Activated T-helper 1 cell treated with Interleukin-2 at 50 U/mL for 16 hours (primary cell): ENCODE data around the gene AQP2.

Experiments
- DNase-seq: peaks from one replicate; pipeline ENCODE4 v3.0.0-alpha.2; 2020; ENCODE audit warnings: low read depth

Gene AQP2

DNA sequence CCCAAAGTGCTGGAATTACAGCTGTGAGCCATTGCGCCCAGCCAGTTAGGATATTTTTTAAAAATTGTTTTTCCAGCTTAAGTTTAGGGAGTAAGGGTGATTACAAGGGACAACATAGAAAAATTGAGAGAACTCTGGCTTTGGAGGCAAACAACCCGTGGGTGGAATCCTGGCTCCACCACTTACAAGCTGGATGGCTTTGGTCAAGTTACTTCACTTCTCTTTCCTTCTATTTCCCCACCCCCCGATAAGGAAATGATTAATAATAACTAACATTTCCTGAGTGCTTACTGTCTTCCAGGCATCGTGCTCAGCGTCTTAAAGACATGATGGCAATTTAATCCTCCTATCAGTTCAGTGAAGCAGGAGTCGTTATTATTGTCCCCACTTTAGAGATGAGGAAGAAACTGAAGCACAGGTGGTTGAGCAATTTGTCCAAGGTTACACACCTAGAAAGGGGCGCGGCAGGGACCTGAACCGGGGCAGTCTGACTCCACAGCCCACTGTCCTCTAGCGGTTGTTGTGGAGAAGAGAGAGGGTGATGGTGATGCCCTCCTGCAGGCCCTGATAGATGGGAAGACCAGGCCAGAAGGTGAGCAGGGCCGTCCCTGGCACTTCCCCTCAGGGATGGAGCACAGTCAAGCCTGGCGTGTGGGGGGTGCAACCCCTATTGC lies 30.2 kb upstream of the AQP2 start:
- no peak for DNase-seq

DNA sequence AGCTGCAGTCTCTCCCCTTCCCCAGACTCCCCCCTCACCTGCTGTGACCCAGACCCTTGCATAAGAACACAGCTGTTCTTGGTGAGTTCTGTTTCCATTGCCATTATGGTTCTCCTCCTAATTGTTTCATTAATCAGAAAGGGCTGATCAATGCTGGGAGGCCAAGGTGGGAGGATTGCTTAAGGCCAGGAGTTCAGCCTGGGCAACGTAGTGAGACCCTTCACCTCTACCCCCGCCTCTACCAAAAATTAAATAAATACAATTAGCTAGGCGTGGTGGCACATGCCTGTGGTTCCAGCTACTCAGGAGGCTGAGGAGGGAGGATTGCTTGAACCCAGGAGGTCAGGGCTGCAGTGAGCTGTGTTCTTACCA lies 29.6 kb upstream of the AQP2 start:
- no peak for DNase-seq

DNA sequence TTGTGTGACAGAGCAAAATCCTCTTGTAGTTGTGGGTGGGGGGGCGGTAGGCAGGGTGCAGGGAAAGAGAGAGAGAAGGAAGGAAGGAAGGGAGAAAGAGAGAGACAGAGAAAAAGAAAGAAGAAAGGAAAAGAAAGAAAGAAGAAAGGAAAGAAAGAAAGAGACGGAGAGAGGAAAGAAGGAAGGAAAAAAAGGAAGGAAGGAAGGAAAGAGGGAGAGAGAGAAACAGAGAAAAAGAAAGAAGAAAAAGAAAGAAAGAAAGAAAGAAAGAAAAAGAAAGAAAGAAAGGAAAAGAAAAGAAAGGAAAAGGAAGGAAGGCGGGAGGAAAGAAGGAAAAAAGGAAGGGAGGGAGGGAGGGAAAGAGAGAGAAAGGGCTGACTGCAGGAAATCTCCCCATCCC lies 29.2 kb upstream of the AQP2 start:
- DNase-seq: no peak

DNA sequence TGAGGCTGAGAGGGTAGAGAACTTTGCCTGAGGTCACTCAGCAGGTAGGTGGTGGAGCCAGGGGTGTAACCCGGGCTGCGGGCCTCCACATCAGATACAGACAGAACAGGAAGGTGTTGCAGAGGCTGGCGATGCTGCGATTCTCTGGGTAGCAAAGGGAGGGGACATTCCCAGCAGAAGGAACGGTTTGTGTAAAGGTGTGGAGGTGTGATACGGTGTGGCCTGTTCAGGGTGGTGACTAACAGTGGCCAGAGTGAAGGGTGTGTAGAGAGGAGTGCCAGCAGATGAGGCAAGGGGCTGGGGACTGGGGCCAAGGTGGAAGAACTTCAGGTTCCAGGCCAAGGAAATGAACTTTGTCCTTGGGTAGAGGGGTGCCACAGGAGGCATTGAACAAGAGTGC lies 28.6 kb upstream of the AQP2 start:
- no peak for DNase-seq

DNA sequence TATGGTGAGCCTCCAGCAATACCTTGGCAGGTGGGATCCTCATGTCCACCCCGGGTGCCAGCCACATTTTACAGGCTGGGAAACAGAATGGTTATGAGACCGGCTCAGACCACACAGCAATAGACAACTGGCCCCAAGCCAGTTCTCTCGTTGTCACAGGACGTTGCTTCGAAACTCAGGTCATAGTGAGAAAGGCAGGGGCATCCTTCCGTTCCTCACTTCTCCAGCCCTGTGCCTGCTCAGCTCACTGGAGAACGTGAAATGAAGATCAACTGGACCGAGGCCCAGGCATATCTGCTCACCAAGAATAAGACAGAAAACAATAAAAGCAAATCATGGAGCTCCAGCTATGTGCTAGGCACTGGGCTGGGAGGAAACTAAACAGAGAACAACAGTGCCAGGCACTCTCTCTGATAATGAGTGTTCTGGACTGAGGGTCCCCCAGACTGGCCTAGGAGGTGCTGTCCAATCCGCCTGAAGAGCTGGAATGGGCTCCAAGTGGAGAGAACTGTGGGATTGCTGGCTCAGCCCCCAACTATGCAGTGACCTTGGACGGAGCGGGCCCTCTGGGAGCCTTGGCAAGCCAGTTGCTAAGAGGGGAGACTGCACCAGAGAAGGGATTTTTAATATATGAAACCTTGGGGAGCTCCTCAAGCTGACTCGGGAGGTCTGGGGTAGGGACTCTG lies 28.0 kb upstream of the AQP2 start:
- DNase-seq: no peak

DNA sequence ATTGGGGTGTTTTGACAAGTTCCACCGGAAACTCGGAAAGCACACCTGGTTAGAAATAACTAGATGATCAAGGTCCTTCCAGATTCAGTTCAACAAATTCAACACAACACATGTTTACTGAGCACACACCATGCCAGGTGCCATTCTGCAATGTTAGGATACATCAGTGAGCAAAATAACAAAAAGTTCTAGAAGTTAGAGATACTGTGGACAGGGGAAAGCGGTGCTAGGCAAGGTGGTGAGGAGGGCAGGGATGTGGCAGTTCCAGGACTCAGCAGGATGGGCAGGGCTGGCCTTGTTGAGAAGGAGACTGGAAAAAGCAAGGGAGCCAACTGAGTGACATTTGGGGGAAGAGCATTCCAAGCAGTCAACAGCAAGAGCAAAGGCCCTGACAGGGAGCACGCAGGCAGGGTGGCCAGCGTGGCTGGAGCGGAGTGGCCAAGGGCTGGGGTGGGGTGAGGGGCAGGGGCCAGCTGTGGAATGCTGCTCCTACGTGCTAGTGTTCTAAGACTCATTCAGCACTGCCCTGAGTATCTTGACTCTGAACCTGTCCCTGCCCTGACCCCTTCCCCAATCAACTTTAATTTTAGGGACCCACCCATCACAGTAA lies 27.4 kb upstream of the AQP2 start:
- no peak for DNase-seq

DNA sequence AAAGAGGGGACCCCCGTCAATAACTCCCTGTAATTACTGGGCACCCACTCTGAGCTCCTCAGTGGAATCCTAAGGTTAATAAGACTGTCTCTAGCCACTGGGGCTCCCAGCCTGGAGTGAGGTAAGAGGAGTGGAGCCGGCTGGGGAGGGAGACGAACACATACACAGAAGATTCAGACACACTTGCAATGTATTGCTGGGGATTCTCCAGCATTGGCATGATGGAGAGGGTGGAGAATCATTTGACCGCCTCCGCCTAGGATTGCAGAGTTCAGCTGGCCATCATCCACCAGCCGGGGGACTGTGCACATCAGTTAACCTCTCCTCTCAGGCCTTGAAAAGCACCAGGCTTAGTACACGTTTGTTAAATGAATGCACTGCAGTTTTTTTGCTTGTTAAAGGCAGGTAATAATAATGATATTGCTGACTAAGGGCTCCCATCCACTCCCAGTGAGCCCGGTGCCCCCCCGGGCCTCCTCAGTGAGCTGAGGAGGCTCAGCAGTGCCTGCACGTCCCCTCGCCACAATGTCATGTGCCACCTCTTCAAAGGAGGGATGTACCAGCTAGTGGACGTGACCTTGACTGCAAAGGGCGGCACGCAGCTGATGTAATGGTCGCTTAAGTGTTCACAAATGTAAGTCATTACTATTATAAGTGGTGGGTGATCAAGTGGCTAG lies 26.5 kb upstream of the AQP2 start:
- DNase-seq: no peak

DNA sequence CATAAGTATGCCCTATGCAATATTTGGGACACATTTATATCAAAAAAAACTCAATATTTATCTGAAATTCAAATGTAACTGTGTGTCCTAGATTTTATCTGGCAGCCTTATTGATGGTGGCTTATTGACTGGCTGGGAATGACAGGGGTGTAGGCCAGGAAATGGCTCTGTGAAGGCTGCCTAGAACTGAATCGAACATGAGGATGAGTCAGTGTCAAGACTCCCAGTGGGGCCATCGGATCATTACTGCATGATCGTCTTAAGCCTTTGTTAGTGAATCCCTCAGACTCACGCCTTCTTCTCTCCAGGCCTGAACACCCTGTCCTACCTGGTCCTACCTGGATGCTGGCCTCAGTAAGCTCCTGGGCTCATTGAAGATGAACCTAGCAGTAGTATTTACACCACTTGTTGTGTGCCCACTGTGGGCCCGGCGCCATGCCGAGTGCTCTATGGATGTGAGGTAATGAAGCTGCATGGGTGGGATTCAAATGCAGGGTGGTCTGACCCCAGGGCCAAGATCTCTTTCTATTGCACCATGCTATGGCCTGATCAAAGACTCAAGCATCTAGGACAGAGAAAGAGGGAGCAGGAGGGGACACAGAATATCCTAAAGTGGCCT lies 25.8 kb upstream of the AQP2 start:
- no peak for DNase-seq

DNA sequence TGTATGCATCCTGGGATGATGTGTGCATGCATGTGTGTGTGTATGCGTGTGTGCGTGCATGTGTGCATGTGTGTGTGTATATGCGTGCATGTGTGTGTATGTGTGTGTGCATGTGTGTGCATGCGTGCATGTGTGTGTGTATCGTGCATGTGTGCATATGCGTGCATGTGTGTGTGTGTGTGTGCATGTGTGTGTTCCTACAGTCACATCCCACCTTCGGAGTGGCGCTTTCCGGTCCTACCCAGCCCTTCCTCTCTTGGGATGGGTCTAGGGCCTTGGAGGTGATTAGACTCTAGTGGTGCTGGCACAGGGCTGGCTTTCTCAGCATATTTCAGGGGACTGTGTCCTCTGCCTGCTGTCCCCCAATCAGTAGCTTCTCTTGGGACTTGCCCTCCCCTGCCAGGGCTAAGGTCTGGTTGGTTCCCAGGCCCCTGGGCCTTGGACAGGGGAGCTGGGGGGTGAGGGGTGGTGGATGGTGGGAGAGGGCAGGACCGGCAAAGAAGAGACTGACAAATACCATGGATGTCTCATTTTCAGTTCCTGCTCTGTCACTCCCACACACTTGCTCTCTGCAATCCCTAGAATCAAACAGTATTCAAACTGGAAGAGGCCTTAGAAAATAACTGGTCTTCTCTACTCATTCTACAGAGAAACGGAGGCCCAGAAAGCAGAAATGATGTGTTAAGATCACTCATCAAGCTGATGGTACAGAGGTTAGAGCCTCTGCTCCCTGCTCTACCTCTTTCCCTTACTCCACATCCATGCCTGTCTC lies 24.9 kb upstream of the AQP2 start:
- DNase-seq: no peak

DNA sequence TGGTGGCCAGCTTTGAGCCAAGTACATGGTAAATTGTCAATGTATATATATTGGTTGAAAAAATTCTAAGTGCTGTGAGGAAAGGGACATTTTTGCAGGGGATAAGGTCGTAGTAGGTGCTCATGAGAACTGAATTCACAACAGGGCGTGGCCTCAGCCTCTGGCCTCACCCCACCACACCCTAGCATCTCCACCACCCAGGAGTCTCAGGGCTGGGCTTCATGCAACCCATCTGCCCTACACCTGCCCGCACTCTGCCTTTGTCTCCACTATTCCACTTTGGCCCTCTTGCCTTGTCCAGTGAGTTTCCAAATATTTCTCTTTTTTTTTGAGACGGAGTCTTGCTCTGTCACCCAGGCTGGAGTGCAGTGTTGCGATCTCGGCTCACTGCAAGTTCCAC lies 22.1 kb upstream of the AQP2 start:
- no peak for DNase-seq

DNA sequence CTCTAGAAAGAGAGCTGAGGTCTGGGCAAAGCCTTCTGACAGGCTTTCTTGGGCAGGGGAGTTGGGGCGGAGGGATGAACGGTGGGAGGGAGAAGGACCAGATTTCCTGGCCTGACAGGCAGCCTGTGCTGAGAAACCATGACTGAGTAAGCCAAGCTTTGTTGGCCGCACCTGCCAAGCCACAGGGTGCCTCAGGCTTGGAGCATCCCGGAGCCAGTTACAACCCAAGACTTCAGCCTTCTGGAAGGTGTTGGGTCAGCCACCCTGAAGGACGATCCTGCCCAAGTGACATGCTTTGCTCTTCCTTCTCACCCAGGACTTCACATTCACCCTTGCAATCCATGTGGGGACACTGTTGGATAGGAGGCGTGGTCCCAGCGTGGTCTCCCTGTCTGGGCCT lies 21.0 kb upstream of the AQP2 start:
- DNase-seq: no peak

DNA sequence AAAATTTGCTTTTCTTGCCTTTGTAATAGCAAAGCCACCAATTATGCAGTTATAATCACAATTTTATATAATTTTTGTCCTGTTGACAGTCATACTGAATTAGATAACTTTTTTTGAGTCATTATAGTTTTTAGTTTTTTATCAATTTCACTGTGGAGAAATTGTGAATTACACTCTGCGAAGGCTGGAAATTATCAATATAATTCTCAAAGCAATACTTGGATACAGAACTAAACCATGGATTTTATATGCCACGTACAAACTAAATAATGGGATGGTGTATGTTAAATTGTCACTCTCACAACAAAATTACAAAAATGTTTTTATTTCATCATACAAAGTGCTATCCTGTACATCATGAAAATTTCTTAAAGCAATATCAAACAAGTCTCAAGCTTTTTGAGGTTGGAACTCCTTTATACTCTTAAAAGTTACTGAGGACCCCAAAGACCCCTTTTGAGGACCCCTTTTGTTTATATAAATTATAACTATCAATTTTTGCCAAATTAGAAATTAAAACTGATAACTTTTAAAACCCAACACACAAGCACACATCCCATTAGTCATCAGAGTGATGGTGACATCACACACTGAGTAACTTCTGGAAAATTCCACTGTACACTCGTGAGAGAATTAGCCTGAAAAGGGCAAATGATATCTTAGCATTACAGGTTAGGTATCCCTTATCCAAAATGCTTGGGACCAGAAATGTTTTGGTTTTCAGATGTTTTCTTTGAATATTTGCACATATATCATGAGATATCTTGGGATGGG lies 19.8 kb upstream of the AQP2 start:
- DNase-seq: no peak

DNA sequence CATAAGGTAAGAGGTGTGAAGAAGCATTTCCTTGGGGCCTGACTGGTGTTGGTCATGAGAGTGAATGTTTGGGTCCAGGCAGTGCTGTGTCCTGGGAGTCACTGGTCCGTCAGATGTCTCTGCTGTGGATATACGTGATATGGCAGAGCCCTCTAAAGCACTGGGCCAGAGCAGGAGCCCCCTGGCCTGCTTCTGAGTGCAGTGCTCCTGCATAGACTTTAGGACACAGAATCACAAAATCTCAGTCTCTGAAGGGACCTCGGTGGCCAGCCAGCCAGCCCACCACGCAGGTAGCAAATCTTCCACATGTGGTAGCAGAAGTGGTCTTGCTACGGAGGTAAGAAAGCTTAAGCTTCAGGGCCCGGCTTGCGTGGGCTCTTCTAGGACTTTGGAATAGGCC lies 18.5 kb upstream of the AQP2 start:
- no peak for DNase-seq

DNA sequence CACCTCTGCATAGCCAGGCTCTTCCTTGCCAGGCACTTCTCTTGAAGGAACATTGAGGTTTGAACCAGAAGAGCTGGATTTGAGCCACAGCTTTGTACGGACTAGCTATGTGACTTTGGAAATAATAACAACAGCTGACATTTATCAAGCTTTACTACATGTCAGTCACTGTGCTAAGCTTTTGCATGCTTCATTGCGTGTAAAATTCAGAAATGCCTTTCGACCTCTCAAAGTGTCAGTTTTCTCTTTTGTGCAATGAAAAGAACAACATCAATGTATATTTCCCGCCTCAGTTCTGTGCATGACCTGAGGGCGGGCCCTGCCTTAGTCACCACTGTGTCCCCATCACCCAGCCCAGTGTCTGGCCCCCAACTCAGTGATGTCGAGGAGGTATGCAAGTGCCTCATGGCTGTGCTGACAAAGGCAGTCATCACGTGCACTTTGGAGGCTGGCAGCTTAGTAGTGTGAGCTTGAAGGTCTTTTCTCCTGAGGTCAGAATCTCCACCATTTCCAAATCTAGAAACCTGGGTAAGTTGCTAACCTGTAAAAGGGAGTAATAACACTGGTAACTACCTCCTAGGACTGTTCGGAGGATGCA lies 17.9 kb upstream of the AQP2 start:
- DNase-seq: no peak

DNA sequence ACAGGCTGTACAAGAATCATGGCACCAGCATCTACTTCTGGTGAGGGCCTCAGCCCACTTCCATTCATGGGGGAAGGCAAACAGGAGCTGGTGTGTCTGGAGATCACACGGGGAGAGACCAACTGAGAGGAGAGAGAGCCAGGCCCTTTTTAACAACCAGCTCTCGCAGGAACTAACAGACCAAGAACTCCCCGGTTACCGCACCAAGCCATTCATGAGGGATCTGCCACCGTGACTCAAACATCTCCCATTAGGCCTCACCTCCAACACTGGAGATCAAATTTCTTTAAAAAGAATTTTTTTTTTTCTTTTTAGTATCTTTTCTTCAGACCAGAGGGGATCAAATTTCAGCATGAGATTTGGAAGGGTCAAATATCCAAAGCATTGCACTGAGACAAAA lies 16.7 kb upstream of the AQP2 start:
- DNase-seq: no peak

DNA sequence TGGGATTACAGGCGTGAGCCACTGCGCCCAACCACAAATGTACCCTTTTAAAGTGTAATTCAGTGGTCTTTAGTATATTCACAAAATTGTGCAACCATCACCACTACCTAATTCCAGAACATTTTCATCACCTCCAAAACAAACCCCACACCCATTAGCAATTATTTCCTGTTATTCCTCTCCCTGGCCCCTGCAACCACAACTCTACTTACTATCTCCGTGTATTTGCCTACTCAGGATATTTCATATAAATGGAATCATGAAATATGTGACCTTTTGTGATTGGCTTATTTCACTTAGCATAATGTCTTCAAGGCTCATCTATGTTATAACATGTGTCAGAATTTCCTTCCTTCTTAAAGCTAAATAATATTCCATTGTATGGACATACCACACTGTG lies 16.0 kb upstream of the AQP2 start:
- DNase-seq: no peak

DNA sequence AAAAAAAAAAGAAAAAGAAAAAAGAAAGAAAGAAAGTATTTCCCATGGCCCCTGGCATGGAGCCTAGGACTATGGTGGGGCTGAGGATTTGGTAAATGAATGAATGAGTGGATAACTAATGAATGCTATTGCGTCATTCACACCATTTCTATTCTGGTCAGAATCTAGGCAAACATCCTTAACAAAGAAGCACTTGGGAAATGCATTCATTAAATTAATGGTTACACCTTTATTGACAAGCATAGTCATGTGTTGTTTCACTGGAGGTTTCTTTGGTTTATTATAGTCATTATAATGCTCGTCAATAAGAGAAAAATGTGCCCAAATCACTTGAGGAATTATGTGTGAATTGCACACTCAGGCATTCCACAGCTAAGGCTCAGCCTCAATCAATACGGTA lies 13.6 kb upstream of the AQP2 start:
- DNase-seq: no peak

DNA sequence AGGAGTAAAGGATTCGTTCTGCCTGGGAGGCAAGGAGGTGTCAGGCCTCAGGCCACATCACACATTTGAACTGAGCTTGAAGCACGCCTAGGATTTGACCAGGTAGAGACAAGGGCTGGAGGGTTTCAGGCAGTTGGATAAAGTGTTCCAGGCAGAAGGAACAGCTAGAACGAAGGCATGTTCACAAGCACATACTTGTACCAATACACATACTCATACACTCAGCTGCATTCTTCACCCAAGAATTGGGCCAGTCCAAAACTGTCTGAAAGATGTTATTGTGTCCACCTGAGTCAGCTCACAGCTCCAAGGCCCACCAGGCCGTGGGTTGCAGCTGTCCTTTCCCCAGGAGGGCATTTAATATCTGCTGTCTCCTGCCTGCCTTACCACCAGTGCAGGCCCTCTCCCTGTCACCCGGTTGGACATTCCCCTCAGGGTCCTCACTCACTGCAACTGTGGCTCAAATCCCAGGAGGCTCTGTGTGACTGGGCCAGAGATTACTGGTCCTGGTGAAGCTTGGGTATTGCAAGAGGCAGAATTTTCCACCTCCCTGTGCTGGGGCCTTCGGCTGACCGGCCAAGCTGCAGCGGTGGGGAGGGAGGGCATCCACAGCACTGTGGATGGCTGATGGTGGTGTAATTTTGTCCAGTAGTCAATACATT lies 12.8 kb upstream of the AQP2 start:
- no peak for DNase-seq

DNA sequence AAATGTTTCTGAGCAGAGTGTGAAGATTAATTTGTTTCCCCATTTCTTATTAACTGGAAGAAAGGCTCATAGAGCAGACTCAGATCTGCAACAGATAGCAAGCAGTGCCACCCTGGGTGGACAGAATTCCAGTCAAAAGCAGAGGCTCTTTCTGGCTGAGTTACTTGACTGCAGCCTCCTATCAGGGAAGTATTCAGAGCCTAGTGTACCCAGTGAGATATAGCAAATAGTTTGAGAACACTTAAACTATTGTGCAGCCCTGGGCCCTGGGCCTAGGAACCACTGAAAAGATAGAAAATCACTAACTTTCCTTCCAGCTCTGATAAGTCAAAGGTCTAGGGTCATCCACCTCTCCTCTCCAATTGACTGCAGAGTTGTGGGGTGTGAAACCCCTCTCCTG lies 11.2 kb upstream of the AQP2 start:
- DNase-seq: no peak

DNA sequence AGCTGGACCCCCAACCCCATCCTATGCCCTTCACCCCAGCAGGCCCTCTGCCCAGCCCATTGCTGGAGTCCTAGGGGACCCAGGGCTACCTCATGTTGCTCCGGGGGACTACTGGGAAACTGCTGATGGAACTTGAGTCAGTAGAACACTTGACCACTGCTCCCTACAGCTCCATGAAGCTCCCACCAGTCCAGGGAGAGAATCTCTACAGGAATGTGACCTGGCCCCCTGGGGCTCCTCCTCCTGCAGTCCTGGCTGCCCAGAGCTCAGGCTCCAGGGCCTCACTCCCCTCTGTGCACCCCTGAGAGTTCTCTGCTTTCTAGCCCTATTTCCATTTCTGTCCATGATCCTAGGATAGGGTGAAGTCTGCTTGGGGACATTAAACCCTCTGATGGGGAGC lies 10.8 kb upstream of the AQP2 start:
- DNase-seq: no peak
